ENCODE data around the gene RAMP2.

Gene RAMP2

DNA sequence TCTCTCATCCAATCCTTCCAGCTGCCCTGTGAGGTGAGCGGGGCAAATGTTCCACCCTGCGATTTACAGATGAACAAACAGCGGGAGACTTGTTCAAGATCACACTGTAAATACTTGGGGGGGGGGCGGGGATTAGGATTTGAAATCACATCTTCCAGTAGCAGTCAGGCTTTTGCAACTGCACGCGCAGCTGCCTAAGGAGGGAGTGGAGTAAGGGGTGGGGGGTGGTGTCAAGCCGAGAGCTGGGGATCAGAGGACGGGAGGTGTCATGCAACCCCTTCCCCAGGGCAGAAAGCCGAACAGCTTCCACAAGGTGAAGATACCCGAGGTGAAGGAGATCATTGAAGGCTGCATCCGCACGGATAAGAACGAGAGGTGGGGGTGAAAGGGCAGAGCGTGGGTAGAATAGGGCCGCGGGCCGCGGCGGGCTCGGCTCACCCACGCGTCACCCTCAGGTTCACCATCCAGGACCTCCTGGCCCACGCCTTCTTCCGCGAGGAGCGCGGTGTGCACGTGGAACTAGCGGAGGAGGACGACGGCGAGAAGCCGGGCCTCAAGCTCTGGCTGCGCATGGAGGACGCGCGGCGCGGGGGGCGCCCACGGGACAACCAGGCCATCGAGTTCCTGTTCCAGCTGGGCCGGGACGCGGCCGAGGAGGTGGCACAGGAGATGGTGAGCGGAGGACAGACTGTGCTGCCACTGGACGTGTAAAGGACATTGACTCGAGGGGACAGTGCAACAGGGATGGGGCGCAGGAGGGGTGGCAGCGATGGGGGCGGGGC lies 24.0 kb downstream of the RAMP2 start:
- TF ChIP-seq ZNF221 (tag by site-specific recombination; IDR thresholded peaks at IDR 0.05; ENCODE audit: borderline replicate concordance) (no peak), SALL2 (tag by site-specific recombination; IDR thresholded peaks at IDR 0.05; ENCODE audit: borderline replicate concordance) (no peak), ZNF311 (tag by site-specific recombination; IDR thresholded peaks at IDR 0.05; ENCODE audit: borderline replicate concordance) (no peak), ZNF335 (tag by site-specific recombination; conservative IDR thresholded peaks at IDR 0.05) (no peak), KLF10 (tag by site-specific recombination; IDR thresholded peaks at IDR 0.05) (no peak), ZNF148 (tag by site-specific recombination; IDR thresholded peaks at IDR 0.05; ENCODE audit: borderline replicate concordance) (no peak), ZNF544 (tag by site-specific recombination; IDR thresholded peaks at IDR 0.05) (no peak), ZNF324 (tag by site-specific recombination; IDR thresholded peaks at IDR 0.05) (no peak), ZNF211 (tag by site-specific recombination; IDR thresholded peaks at IDR 0.05; ENCODE audit: low read depth) (no peak), ZNF292 (tag by site-specific recombination; IDR thresholded peaks at IDR 0.05; ENCODE audit: borderline replicate concordance, low read depth) (no peak), ZNF514 (tag by site-specific recombination; IDR thresholded peaks at IDR 0.05) (no peak), ZNF341 (tag by site-specific recombination; IDR thresholded peaks at IDR 0.05; ENCODE audit: low read depth) (no peak), ZNF48 (tag by site-specific recombination; IDR thresholded peaks at IDR 0.05) (no peak), ZEB2 (tag by site-specific recombination; IDR thresholded peaks at IDR 0.05) (no peak), ZNF623 (tag by site-specific recombination; IDR thresholded peaks at IDR 0.05) (no peak), GLI4 (tag by site-specific recombination; IDR thresholded peaks at IDR 0.05) (no peak), ZNF202 (tag by site-specific recombination; IDR thresholded peaks at IDR 0.05; ENCODE audit: borderline replicate concordance) (no peak)
- TF ChIP-seq, protein P1, sequence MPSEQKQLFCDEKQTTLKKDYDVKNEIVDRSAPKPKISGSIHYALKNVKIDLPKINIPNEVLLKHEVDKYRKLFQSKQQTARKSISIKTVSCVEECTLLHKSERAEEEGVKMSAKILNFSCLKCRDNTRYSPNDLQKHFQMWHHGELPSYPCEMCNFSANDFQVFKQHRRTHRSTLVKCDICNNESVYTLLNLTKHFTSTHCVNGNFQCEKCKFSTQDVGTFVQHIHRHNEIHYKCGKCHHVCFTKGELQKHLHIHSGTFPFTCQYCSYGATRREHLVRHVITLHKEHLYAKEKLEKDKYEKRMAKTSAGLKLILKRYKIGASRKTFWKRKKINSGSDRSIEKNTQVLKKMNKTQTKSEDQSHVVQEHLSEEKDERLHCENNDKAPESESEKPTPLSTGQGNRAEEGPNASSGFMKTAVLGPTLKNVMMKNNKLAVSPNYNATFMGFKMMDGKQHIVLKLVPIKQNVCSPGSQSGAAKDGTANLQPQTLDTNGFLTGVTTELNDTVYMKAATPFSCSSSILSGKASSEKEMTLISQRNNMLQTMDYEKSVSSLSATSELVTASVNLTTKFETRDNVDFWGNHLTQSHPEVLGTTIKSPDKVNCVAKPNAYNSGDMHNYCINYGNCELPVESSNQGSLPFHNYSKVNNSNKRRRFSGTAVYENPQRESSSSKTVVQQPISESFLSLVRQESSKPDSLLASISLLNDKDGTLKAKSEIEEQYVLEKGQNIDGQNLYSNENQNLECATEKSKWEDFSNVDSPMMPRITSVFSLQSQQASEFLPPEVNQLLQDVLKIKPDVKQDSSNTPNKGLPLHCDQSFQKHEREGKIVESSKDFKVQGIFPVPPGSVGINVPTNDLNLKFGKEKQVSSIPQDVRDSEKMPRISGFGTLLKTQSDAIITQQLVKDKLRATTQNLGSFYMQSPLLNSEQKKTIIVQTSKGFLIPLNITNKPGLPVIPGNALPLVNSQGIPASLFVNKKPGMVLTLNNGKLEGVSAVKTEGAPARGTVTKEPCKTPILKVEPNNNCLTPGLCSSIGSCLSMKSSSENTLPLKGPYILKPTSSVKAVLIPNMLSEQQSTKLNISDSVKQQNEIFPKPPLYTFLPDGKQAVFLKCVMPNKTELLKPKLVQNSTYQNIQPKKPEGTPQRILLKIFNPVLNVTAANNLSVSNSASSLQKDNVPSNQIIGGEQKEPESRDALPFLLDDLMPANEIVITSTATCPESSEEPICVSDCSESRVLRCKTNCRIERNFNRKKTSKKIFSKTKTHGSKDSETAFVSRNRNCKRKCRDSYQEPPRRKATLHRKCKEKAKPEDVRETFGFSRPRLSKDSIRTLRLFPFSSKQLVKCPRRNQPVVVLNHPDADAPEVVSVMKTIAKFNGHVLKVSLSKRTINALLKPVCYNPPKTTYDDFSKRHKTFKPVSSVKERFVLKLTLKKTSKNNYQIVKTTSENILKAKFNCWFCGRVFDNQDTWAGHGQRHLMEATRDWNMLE (tag by site-specific recombination; conservative IDR thresholded peaks at IDR 0.05; ENCODE audit: low read depth), result no peak
- TF ChIP-seq, protein P2, sequence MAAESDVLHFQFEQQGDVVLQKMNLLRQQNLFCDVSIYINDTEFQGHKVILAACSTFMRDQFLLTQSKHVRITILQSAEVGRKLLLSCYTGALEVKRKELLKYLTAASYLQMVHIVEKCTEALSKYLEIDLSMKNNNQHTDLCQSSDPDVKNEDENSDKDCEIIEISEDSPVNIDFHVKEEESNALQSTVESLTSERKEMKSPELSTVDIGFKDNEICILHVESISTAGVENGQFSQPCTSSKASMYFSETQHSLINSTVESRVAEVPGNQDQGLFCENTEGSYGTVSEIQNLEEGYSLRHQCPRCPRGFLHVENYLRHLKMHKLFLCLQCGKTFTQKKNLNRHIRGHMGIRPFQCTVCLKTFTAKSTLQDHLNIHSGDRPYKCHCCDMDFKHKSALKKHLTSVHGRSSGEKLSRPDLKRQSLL (tag by site-specific recombination; IDR thresholded peaks at IDR 0.05), result no peak
- ChIA-PET CTCF (interaction anchor here (0.5 to 1.4 kb wide), 4 partner anchors 21 to 1391 kb away, joined by 3 to 5 read pairs (median 4); partner anchors contain the start of gene BECN1), POLR2A (interaction anchor here (0.9 to 2.8 kb wide), 3 partner anchors 11 to 14 kb away, joined by 3 to 9 read pairs (median 8); partner anchors contain the start of genes CNTD1 and VPS25)
- no peak overlapping the region for H3K4me3 ChIP-seq (ENCODE audit: low read depth, low read length)
- H3K9me3 ChIP-seq (ENCODE audit: control insufficient read depth, insufficient read depth, low read depth, low read length), result no peaks in the 10 kb centered on the region
- peaks cover 2% of the 10 kb centered on the region; the same call in 1 of the 2 replicates for H3K4me1 ChIP-seq (ENCODE audit: control insufficient read depth, insufficient read depth, low read length)
- H3K36me3 ChIP-seq (ENCODE audit: control insufficient read depth in 2 of 2, insufficient read depth in 1 of 2, low read length in 2 of 2), result peaks cover 0 to 19% of the 10 kb centered on the region in 2 experiments; a peak in 2 of 3 replicates
- H3K27ac ChIP-seq (ENCODE audit: extremely low read depth, low read depth, low read length), result no peak overlapping the region

Data from HEK293 (cell line).